ENCODE measurements around the gene CDC42BPA.

DNA sequence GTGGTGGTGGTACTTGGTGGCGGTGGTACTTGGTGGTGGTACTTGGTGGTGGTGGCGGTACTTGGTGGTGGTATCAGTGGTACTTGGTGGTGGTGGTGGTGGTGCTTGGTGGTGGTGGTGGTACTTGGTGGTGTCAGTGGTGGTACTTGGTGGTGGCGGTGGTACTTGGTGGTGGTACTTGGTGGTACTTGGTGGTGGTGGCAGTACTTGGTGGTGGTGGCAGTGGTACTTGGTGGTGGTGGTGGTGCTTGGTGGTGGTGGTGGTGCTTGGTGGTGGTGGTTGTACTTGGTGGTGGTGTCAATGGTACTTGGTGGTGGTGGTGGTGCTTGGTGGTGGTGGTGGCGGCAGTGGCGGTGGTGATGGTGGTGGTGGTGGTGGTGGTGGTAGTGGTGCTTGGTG is 358.0 kb downstream of the CDC42BPA start:
- TF ChIP-seq, protein P1, sequence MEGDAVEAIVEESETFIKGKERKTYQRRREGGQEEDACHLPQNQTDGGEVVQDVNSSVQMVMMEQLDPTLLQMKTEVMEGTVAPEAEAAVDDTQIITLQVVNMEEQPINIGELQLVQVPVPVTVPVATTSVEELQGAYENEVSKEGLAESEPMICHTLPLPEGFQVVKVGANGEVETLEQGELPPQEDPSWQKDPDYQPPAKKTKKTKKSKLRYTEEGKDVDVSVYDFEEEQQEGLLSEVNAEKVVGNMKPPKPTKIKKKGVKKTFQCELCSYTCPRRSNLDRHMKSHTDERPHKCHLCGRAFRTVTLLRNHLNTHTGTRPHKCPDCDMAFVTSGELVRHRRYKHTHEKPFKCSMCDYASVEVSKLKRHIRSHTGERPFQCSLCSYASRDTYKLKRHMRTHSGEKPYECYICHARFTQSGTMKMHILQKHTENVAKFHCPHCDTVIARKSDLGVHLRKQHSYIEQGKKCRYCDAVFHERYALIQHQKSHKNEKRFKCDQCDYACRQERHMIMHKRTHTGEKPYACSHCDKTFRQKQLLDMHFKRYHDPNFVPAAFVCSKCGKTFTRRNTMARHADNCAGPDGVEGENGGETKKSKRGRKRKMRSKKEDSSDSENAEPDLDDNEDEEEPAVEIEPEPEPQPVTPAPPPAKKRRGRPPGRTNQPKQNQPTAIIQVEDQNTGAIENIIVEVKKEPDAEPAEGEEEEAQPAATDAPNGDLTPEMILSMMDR (IDR thresholded peaks at IDR 0.05) = no peak
- TF ChIP-seq POLR2A (IDR thresholded peaks at IDR 0.05) = no peak
